HG03139 (cell line): Measurements from ENCODE around the gene SNX15.
A peak's percentile ranks its signal among the peaks of the same experiment; 100 is the strongest.

Experiments used
- ATAC-seq: cut with Tn5 transposase; IDR thresholded peaks from one replicate; pipeline ENCODE4 v1.9.1; 2021; ENCODE audit not compliant: unreplicated experiment

SNX15 gene

DNA sequence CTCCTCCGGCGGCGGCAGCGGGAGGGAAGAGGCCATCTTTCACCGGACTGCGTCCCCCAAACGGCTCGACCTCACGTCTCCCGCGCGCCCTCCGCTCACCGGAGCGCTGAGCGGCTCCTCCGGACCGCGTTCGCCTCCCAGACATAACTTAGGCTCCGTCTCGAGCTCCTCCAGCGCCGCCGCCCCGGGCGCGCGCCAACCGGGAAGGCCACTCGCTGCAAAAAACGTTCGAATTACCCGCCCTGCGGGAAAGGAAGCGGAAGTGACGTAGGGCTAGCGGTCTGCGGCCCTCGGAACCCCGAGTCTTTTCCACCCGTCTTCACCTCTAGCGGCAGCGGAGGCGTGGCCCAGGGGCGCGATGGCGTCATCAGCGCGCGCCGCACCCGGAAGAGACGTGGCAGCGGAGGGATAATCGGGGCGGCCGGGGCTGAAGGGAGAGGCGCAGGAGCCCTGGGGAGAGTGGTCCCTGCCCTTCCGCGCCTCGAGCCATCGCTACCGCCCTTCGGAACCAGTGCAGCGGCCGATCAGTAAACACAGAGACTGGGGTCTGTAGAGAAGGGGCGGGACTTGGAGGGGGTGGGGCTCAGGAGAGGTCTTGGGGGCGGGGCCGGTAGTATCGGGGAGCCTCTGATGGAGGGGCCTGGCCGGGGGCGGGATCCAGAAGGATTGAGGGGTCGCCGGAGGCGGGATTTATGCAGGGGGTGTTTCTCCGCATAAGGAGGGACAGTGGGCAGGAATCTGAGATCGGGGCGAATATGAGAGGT, 56.8 kb downstream of the SNX15 start, which contains the start of the genes CDCA5 and ZFPL1:
Gene CDCA5, minus strand, starts transcription at position 207 of the 764 bp plus-strand sequence. Its CDS starts 62 bp downstream, at position 145.
Gene ZFPL1, plus strand, starts transcription at position 389 of the 764 bp plus-strand sequence. CDS start 477 bp downstream, outside the sequence.
- ATAC-seq = peak; percentile 68

DNA sequence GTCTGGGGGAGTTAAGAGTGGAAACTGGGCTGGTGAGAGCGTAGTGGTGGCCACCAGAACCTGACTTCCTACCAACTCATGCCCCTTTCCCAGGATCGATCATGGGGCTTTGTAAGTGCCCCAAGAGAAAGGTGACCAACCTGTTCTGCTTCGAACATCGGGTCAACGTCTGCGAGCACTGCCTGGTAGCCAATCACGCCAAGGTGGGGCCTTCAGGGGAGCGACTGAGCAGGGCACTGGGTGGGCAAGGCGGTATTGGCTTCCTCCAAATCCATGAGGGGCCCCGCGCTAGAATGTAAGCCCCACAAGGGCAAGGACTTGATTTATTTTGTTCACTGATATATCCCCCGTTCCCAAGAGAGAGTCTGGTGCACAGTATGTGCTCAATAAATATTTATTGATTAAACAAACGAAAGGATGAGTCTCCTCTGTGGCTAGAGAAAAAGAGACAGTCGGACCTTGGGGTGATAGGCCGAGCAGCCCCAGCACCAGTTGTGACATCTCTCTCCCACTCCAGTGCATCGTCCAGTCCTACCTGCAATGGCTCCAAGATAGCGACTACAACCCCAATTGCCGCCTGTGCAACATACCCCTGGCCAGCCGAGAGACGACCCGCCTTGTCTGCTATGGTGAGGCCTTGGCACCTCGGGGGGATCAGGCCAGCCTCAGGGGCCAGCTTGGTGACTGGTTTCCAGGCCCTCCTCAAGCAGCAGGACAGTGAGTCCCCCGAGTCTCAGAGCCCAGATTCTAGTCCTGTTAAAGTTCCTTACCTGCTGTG, 57.5 kb downstream of the SNX15 start:
- ATAC-seq = no peak

DNA sequence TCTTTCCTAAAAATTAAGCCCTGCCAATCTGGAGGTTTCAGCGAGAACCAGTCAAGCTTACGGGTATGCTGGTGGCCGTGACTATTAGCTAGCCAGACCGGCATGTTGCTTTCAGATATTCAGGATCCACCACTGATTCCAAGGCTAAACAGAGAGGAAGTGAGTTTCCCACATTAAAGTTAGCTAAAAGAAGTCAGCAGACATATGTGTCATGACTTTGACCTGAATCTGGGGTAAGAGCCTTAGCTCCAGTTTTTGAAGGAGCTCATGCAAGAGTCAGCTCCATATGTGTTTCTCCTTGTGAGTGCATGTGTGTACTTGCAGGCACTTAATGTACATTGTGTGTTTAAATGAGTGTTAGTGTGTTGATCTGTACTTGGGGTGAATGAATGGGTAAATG, 58.2 kb downstream of the SNX15 start:
- no peak for ATAC-seq

DNA sequence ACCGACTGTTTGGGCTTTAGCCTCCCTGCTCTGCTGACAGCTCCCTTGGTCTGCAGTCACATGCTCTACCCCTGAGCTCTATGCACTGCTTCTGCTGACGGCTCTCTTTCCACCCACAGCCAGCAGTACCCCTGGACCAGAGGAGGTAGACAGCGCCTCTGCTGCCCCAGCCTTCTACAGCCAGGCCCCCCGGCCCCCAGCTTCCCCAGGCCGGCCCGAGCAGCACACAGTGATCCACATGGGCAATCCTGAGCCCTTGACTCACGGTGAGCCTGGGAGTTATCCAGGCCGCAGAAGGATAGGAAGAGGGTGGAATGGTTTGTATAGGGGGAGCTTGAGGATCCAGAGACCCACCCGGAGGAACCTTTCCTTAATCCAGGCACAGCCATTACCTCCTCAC, 59.6 kb downstream of the SNX15 start:
- ATAC-seq = no peak

DNA sequence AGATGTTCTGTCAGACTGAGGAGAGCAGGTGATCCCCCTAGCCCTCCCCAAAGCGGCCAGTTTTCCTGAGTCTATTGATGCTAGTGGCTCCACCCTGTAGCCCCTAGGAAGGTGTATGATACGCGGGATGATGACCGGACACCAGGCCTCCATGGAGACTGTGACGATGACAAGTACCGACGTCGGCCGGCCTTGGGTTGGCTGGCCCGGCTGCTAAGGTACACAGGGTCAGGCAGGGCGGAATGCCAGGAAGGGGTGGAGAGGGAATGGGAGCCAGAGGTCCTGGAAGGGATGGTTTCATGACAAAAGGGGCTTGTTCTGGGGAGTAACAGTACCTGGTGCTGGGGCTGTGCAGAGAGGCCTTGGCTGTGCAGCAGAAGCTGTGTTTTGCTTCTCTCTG, 60.0 kb downstream of the SNX15 start:
- no peak for ATAC-seq

DNA sequence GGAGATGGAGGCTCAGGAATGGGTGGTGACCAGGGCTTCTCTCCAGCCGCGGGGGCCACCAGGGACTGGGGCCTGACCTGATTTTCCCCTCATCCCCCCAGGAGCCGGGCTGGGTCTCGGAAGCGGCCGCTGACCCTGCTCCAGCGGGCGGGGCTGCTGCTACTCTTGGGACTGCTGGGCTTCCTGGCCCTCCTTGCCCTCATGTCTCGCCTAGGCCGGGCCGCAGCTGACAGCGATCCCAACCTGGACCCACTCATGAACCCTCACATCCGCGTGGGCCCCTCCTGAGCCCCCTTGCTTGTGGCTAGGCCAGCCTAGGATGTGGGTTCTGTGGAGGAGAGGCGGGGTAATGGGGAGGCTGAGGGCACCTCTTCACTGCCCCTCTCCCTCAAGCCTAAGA, 60.6 kb downstream of the SNX15 start:
- ATAC-seq = no peak

DNA sequence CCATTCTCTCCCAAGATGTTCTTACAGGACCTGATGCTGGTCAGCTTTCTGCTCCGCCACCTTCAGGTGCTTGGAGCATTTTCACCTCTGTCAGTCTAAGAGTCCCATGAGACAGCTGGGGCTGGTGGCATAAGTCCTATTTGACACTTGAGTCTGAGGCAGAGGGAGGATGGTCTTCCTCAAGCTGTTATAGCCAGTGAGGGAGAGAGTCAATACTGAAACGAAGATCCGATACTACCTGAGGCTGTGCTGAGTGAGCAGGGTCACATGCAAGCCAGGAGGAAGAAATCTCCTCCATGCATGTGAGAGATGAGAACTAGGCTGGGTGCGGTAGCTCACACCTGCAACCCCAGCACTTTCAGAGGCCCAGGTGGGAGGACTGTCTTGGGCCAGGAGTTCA, 62.4 kb downstream of the SNX15 start:
- ATAC-seq = no peak
